ENCODE data around the gene CCDC198.

Gene CCDC198

DNA sequence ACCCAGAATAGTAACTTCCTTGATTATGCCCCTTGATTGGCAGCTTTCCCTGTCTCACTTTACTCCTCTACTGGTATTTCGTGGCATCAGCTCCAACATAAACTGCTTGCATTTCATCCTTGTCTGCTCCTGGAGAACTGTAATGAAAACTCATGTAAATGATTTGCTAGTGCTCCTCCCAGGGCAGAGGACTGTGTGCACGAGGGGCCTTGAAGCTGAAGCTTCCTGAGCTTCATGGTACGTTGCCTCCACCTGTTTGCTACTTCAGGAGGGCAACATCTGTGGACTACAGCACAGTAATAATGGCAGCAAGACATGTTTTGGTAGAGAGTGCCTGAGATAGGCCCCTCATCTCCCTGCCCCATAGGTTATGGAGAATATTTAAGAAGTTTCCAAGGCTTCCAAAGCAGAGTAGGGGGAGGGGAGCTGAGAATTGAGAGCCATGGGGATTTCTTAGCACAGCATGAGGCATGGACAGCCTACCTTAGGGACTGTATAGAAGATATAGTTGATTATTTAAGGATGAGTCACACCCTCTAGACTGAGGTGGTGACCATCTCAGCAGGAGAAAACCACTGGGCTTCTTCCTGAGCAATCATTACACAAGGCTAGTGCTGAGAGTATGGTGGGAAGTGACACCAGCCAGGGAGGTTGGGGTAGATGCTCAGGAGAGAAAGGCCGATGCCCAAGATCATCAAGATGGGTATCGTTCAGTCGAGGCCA, 29.5 kb downstream of the CCDC198 start:
- no peak for DNase-seq (ENCODE audit: low read depth)

DNA sequence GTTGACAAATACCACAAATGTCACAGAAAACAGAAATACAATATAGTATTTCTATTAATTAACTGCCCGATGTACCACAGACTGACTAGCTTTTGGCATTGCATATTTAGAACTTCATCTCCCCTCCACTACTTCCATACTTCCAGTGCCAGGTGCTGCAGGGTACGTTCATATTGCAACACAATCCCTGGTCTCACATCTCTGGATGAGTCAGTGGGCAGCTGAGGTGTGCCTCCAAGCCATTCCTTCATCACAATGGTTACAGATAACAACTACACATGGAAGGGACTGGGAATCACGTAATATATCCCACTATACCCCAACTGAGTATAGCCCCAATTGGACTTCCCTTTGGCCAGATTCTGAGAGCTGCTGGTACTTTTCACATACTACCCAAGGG, 31.1 kb downstream of the CCDC198 start:
- DNase-seq (ENCODE audit: low read depth), result no peak

DNA sequence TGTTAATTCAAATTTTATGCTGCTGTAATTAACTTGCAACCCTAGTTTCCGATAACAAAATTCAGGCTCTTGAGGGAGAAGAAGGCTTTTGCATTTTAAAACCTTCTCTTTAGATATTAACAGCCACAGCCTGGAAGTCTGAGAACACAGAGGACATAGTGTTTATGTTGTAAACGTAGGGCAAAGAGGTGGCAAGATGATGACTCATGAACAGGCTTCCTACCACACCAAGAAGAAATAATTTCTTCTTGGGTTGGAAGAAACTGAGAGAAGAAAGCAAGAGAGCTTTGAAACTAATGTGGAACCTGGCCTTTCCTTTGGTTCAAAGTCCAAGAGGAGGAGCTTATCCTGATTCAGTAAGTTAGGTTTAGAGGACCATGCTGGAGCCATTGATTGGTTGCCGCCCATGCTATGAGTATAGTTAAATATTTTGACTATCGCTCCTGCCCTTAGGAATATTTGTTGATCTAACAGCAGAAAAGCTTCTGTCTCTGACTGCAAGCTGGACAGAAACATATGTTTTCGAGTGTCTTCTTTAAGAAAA, 31.8 kb downstream of the CCDC198 start:
- no peak for DNase-seq (ENCODE audit: low read depth)

DNA sequence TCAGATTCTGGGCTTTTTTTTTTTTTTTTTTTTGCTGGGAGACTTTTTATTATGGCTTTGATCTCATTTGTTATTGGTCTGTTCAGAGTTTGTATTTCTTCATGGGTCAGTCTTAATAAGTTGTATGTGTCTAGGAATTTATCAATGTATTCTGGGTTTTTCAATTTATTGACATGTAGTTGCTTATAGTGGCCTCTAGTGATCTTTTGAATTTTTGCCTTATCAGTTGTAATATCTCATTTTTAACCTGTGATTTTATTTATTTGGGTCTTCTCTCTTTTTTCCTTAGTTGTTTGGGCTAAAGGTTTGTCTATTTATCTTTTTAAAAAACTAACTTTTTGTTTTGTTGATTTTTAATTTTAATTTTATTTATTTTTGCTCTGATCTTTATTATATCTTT, 57.7 kb downstream of the CCDC198 start:
- no peak for DNase-seq (ENCODE audit: low read depth)

DNA sequence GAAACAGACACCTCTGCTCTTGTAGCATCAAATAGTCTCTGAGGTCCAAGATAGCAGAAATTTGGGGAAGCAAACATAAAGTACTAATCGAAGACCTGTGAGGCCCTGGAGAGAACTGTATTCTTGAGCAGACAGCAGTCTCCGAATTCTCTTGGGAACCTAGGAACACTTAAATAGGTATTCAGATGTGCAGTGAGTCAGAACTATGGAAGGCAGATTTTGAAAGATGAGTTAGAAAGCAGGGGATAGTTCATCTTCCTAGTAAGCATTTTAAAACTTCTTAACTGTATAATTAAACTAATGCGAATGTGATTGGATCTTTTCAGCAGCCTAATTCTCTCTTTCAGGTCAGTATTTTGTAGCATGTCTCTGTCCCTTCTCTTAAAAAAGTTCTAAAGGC, 72.7 kb downstream of the CCDC198 start:
- no peak for DNase-seq (ENCODE audit: low read depth)

DNA sequence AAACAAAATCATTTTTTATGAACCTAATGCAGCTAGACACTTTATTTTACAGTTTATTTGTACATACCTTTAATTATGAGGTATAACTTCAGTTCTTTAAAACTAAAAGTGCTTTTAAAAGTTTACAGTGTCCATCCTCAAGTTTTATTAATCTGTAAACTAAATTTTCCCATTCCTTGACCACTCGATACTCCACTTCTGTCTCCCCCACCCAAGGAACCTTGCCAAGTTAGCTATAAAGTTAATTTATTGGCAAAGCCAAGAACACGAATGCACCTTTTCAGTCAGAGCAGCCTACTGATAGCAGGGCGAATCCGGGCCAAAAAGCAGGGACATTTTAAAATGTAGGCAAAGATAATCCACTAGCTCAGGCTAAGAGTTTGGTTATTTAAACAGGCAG, 73.6 kb downstream of the CCDC198 start:
- no peak for DNase-seq (ENCODE audit: low read depth)

Measured in fibroblast of the conjunctiva (primary cell).